Lower leg skin (tissue), 4 donors: ENCODE results near the gene PDE1A. TPM values are rescaled to one million over a fixed set of nuclear protein-coding genes. Genes with fewer than 3 reads are reported as not detected.

Experiments
- DNase-seq, 2 donors: peaks; one replicate each; pipeline ENCODE4 v3.0.0-alpha.2; 2019; ENCODE audit warnings: low spot score in 2 of 2
- H3K4me3 ChIP-seq: fragments of 200-600 bp; sonication (generic); 2 replicates; pipeline ENCODE4 v1.5.1; 2017; ENCODE audit warnings: mild to moderate bottlenecking, low read depth; ENCODE audit not compliant: poor library complexity, severe bottlenecking
- CTCF ChIP-seq, 3 donors: fragments of 450-650 bp; IDR thresholded peaks; one replicate each; pipeline ENCODE4 v1.5.1; 2016; ENCODE audit warnings: antibody characterized with exemption in 3 of 3, mild to moderate bottlenecking in 3 of 3, moderate library complexity in 2 of 3
- POLR2A ChIP-seq, 2 donors: fragments of 450-650 bp; IDR thresholded peaks; one replicate each; pipeline ENCODE4 v1.6.1; 2016 to 2017; ENCODE audit warnings: antibody characterized with exemption in 2 of 2, mild to moderate bottlenecking in 1 of 2, moderate library complexity in 1 of 2
- WGBS, 2 donors: methylation state at CpG; one replicate each; pipeline ENCODE4 v1.1.5; 2018; 5-methylcytosine and 5-hydroxymethylcytosine counted together
- intact Hi-C: fragments of 100-400 bp; cut with DNase I; formaldehyde crosslinking; loops from one replicate; pipeline ENCODE4 v1.15.0; 2023; ENCODE audit warnings: low total_unique reads
- total RNA-seq, 4 donors: library from RNA; depleted of rRNA; stranded (reverse); fragments of >200 nt; gene quantifications; one replicate each; pipeline ENCODE4 v1.1.0, GENCODE V29; 2016

Gene PDE1A
- total RNA-seq, 4 donors from 2014 or later: 0.11 to 4.3 (median 2.2) TPM

GRCh38 chr2:182110347-182110746, 316.5 kb downstream of the PDE1A start:
- DNase-seq: no peak
- 82 to 97% methylated on average over 1 of the region's 1 CpG for WGBS, 2 donors
- intact Hi-C loops: no loop called here
- TF ChIP-seq CTCF (IDR thresholded peaks at IDR 0.05) (no peak), POLR2A (IDR thresholded peaks at IDR 0.05) (no peak)
- no peak overlapping the region for H3K4me3 ChIP-seq

- TF ChIP-seq CTCF (IDR thresholded peaks at IDR 0.05) (no peak), POLR2A (IDR thresholded peaks at IDR 0.05) (no peak)
- DNase-seq: no peak
- intact Hi-C loops: no loop called here
- H3K4me3 ChIP-seq: no peak overlapping the region
- WGBS, 2 donors: 50 to 59% methylated on average over 5 of the region's 5 CpGs
These were observed 323.3 kb downstream of the PDE1A start for GRCh38 chr2:182103526-182103925.

GRCh38 chr2:182101263-182101662, 325.6 kb downstream of the PDE1A start:
- TF ChIP-seq CTCF (IDR thresholded peaks at IDR 0.05) (no peak), POLR2A (IDR thresholded peaks at IDR 0.05) (no peak)

GRCh38 chr2:182098648-182099047, 328.2 kb downstream of the PDE1A start:
- 78 to 85% methylated on average over 1 of the region's 1 CpG for WGBS, 2 donors

More at GRCh38 chr2:182101263-182101662, 325.6 kb downstream of the PDE1A start:
- intact Hi-C loops: no loop called here
- no peak for DNase-seq
- H3K4me3 ChIP-seq: no peak overlapping the region

GRCh38 chr2:182097571-182098164, 329.2 kb downstream of the PDE1A start:
- no peak overlapping the region for H3K4me3 ChIP-seq
- intact Hi-C loops: no loop called here
- TF ChIP-seq CTCF (IDR thresholded peaks at IDR 0.05): no peak
- TF ChIP-seq POLR2A (IDR thresholded peaks at IDR 0.05): no peak
- DNase-seq: no peak
- WGBS, 2 donors: 63 to 64% methylated on average over 2 of the region's 2 CpGs

More at GRCh38 chr2:182098648-182099047, 328.2 kb downstream of the PDE1A start:
- DNase-seq: no peak
- TF ChIP-seq CTCF (IDR thresholded peaks at IDR 0.05): no peak
- no peak overlapping the region for H3K4me3 ChIP-seq
- intact Hi-C loops: no loop called here

- no peak for DNase-seq
- H3K4me3 ChIP-seq: no peak overlapping the region
- TF ChIP-seq POLR2A (IDR thresholded peaks at IDR 0.05): no peak
- TF ChIP-seq CTCF (IDR thresholded peaks at IDR 0.05): no peak
- WGBS, 2 donors: 47 to 49% methylated on average over 3 of the region's 3 CpGs
- intact Hi-C loops: no loop called here
These were observed 336.4 kb downstream of the PDE1A start for GRCh38 chr2:182090486-182090885.
